HepG2 (cell line): Measurements from ENCODE around the gene HOXA4. TPM values are rescaled to one million over a fixed set of nuclear protein-coding genes. Genes with fewer than 3 reads are reported as not detected.

ENCODE experiments used
- ATAC-seq: fragments of 200-7000 bp; cut with Tn5 transposase; 3 replicates; pipeline ENCODE4 v1.9.1; 2020; ENCODE audit warnings: mild to moderate bottlenecking, moderate library complexity
- BruUV-seq: library from RNA; stranded (reverse); fragments of 400-500 nt; replicated peaks from 2 replicates; lab custom pipeline; 2021; lab: Mats Ljungman, UMichigan
- CTCF ChIA-PET: fragments of 300-600 bp; formaldehyde crosslinking; extraction: SDS; loops from one replicate; lab custom pipeline; 2021; ENCODE audit warnings: low total read pairs, inconsistent platforms, low intra/inter-chr PET ratio; lab: Yijun Ruan, JAX
- POLR2A ChIA-PET: fragments of 350-600 bp; sonication (Branson Sonifier 250); formaldehyde crosslinking; loops from one replicate; lab custom pipeline; 2020; ENCODE audit warnings: antibody characterized with exemption, inconsistent platforms; lab: Yijun Ruan, JAX
- DNase-seq: peaks from one replicate; pipeline ENCODE4 v3.0.0-alpha.2; 2015; ENCODE audit warnings: low spot score
- FAIRE-seq: peaks from 3 replicates; lab custom pipeline; 2011; peaks lifted over from hg19 to GRCh38; lab: Jason Lieb, UNC
- H2AFZ ChIP-seq: one replicate; pipeline ENCODE4 v1.6.1; 2011; ENCODE audit warnings: low read length, inconsistent platforms
- H3K27ac ChIP-seq: fragments of 300-600 bp; 3 replicates; pipeline ENCODE4 v1.8.0; 2011; ENCODE audit warnings: mixed run types, mild to moderate bottlenecking, mixed read lengths, low read length, inconsistent platforms; ENCODE audit not compliant: insufficient read depth; ENCODE audit errors: extremely low read length
- H3K27me3 ChIP-seq, 2 experiments: fragments of 200-600 bp in 1 of 2; 2 replicates in 1 of 2; 3 replicates in 1 of 2; pipeline versions ENCODE4 v1.6.0 to v1.8.0; 2011; ENCODE audit warnings: low read length in 2 of 2, mild to moderate bottlenecking in 2 of 2, moderate library complexity in 2 of 2, inconsistent platforms in 1 of 2; ENCODE audit not compliant: insufficient read depth in 2 of 2, control insufficient read depth in 1 of 2
- H3K36me3 ChIP-seq, 2 experiments: fragments of 200-600 bp in 1 of 2; replicated peaks in 1 of 2; 2 replicates in 1 of 2; 3 replicates in 1 of 2; pipeline versions ENCODE4 v1.5.1 to v1.8.0; 2011; ENCODE audit warnings: low read length in 2 of 2, inconsistent platforms in 1 of 2; ENCODE audit not compliant: insufficient read depth in 2 of 2, control insufficient read depth in 1 of 2
- H3K4me1 ChIP-seq: 2 replicates; pipeline ENCODE4 v1.5.1; 2012; ENCODE audit warnings: low read length, inconsistent platforms; ENCODE audit not compliant: insufficient read depth
- H3K4me2 ChIP-seq: 2 replicates; pipeline ENCODE4 v1.6.0; 2011; ENCODE audit warnings: low read depth, low read length, inconsistent platforms
- H3K4me3 ChIP-seq, 3 experiments: fragments of 200-600 bp in 1 of 3; sonication (generic), shearing (Covaris generic) in 1 of 3; replicated peaks in 1 of 3; 2 replicates each; pipeline ENCODE4 v1.5.1; 2011 to 2016; ENCODE audit warnings: low read length in 3 of 3, inconsistent platforms in 2 of 3, low read depth in 2 of 3, mild to moderate bottlenecking in 2 of 3, control low read depth in 1 of 3, mixed read lengths in 1 of 3; ENCODE audit not compliant: insufficient read depth in 1 of 3
- H3K79me2 ChIP-seq: one replicate; pipeline ENCODE4 v1.6.1; 2011; ENCODE audit warnings: low read length, inconsistent platforms; ENCODE audit not compliant: insufficient read depth
- H3K9ac ChIP-seq: 2 replicates; pipeline ENCODE4 v1.6.0; 2011; ENCODE audit warnings: mild to moderate bottlenecking, low read depth, low read length, inconsistent platforms; ENCODE audit not compliant: insufficient read depth
- H3K9me3 ChIP-seq: 2 replicates; pipeline ENCODE4 v1.5.1; 2012; ENCODE audit warnings: mild to moderate bottlenecking, low read length
- H4K20me1 ChIP-seq: 2 replicates; pipeline ENCODE4 v1.6.0; 2011; ENCODE audit warnings: inconsistent platforms, mild to moderate bottlenecking, low read length, moderate library complexity; ENCODE audit not compliant: insufficient read depth
- CERS6 ChIP-seq: sonication (generic); formaldehyde crosslinking; IDR thresholded peaks from 2 replicates; pipeline ENCODE4 v1.5.0; 2020; ENCODE audit warnings: missing genetic modification reagents
- HNRNPK ChIP-seq: fragments of 200-400 bp; formaldehyde crosslinking; IDR thresholded peaks from 2 replicates; pipeline ENCODE4 v1.6.1; 2018; ENCODE audit warnings: low read length, low read depth, moderate library complexity, mild to moderate bottlenecking; ENCODE audit not compliant: poor library complexity, severe bottlenecking
- ONECUT2 ChIP-seq: sonication (generic); formaldehyde crosslinking; IDR thresholded peaks from 2 replicates; pipeline ENCODE4 v1.4.0; 2020; ENCODE audit warnings: missing genetic modification reagents
- ZNF17 ChIP-seq: sonication (generic); formaldehyde crosslinking; IDR thresholded peaks from 2 replicates; pipeline ENCODE4 v1.5.0; 2020; ENCODE audit warnings: mild to moderate bottlenecking, missing genetic modification reagents
- ZNF431 ChIP-seq: sonication (generic); formaldehyde crosslinking; IDR thresholded peaks from 2 replicates; pipeline ENCODE4 v1.9.0; 2022; ENCODE audit warnings: missing genetic modification reagents, low read depth, mild to moderate bottlenecking, borderline replicate concordance
- ZNF576 ChIP-seq: sonication (generic); formaldehyde crosslinking; IDR thresholded peaks from 2 replicates; pipeline ENCODE4 v1.4.0; 2020; ENCODE audit warnings: mild to moderate bottlenecking, missing genetic modification reagents
- ZNF839 ChIP-seq: sonication (generic); formaldehyde crosslinking; IDR thresholded peaks from 2 replicates; pipeline ENCODE4 v1.4.0; 2020; ENCODE audit warnings: missing genetic modification reagents, mild to moderate bottlenecking, borderline replicate concordance
- ZUFSP ChIP-seq: sonication (generic); formaldehyde crosslinking; IDR thresholded peaks from 2 replicates; pipeline ENCODE4 v1.9.0; 2021; ENCODE audit warnings: missing genetic modification reagents, mild to moderate bottlenecking, borderline replicate concordance
- WGBS: methylation state at CpG from one replicate; pipeline ENCODE4 v1.1.6; 2017; ENCODE audit warnings: low lambda C conversion rate; 5-methylcytosine and 5-hydroxymethylcytosine counted together
- in situ Hi-C: cut with HindIII; loops from 2 replicates; pipeline ENCODE4 v1.10.0; 2017; ENCODE audit warnings: low pct_unique_long_range_greater_than_20kb; ENCODE audit not compliant: extremely low pct_ligation_motif_present
- intact Hi-C: fragments of 100-400 bp; cut with micrococcal nuclease; formaldehyde crosslinking; loops from one replicate; pipeline ENCODE4 v1.10.0; 2022; ENCODE audit not compliant: unreplicated experiment
- polyA plus RNA-seq, 8 experiments: library from polyadenylated mRNA; depleted of rRNA in 3 of 8; stranded (reverse) in 7 of 8; unstranded in 1 of 8; fragments of >200 nt; fragmentation: Illumina TruSeq in 4 of 8; extraction: Trizol in 4 of 8; gene quantifications; 2 replicates each; pipeline versions ENCODE4 v1.2.1 to v1.2.3, GENCODE V29; 2011 to 2016; ENCODE audit warnings: low read depth in 4 of 8, missing spikeins in 1 of 8, mixed read lengths in 1 of 8; ENCODE audit not compliant: insufficient read depth in 1 of 8
- total RNA-seq, 5 experiments: library from RNA; depleted of rRNA; stranded (reverse); fragments of >200 nt; fragmentation: Illumina TruSeq; extraction: Trizol; gene quantifications; 2 replicates each; pipeline ENCODE4 v1.2.3, GENCODE V29; 2016; ENCODE audit warnings: low read depth in 1 of 5

The HOXA4 gene
- total and polyA plus RNA-seq, 2 of the 13 experiments (the other 11 are each of a cell fraction or from before 2014, with no cell fraction given), result 2.4 to 5.4 TPM

GRCh38 chr7:27102581-27103442 lies 27.7 kb downstream of the HOXA4 start, which contains the start of gene HOXA2:
Gene HOXA2 (minus strand): TSS chr7:27102683. CDS start chr7:27102500, 183 bp downstream.
- POLR2A ChIA-PET, result no interaction called here
- Histone ChIP-seq H3K27ac (no peak within 1 kb of the TSS), H3K9me3 (no peaks in the 10 kb centered on the region), H3K27me3 (no peaks in the 10 kb centered on the region), H3K4me1 (peaks cover 2% of the 10 kb centered on the region; the same call in 1 of the 2 replicates), H3K4me3 (no peak within 1 kb of the TSS), H3K79me2 (no peaks in the 10 kb centered on the region), H3K36me3 (no peaks in the 10 kb centered on the region), H3K9ac (no peak within 1 kb of the TSS), H2AFZ (no peak within 1 kb of the TSS), H3K4me2 (no peak within 1 kb of the TSS), H4K20me1 (no peaks in the 10 kb centered on the region)
- ATAC-seq (no peak), DNase-seq (no peak), FAIRE-seq (no peak)
- peak; percentile 55 for TF ChIP-seq HNRNPK
- TF ChIP-seq CERS6, result no peak
- CTCF ChIA-PET, result no interaction called here
- BruUV-seq, result no TSS peak
- intact Hi-C loops (no loop called here), in situ Hi-C loops (no loop called here)
- 93% methylated on average over 29 of the region's 29 CpGs for WGBS

GRCh38 chr7:27101957-27102580 lies 28.5 kb downstream of the HOXA4 start:
- H3K9me3 ChIP-seq, result no peaks in the 10 kb centered on the region
- FAIRE-seq, result no peak
- no peaks in the 10 kb centered on the region for H3K27me3 ChIP-seq
- no peak overlapping the region for H3K27ac ChIP-seq
- no peaks in the 10 kb centered on the region for H4K20me1 ChIP-seq
- no peak for DNase-seq
- H3K9ac ChIP-seq, result no peak overlapping the region
- no peaks in the 10 kb centered on the region for H3K36me3 ChIP-seq
- BruUV-seq, result no TSS peak
- no peak overlapping the region for H3K4me3 ChIP-seq
- no peak overlapping the region for H3K4me2 ChIP-seq
- CTCF ChIA-PET, result no interaction called here
- WGBS, result 98% methylated on average over 39 of the region's 39 CpGs
- intact Hi-C loops, result no loop called here
- in situ Hi-C loops, result no loop called here
- H2AFZ ChIP-seq, result no peak overlapping the region
- ATAC-seq, result no peak
- H3K4me1 ChIP-seq, result peaks cover 9% of the 10 kb centered on the region; the same call in 1 of the 2 replicates
- H3K79me2 ChIP-seq, result no peaks in the 10 kb centered on the region
- POLR2A ChIA-PET, result no interaction called here
- no peak for TF ChIP-seq ZNF431 (CRISPR knock-in tag)
- TF ChIP-seq ZNF839 (CRISPR knock-in tag), result no peak
- no peak for TF ChIP-seq ZNF17 (CRISPR knock-in tag)
- TF ChIP-seq ZUFSP (CRISPR knock-in tag), result no peak
- no peak for TF ChIP-seq ONECUT2 (CRISPR knock-in tag)
- no peak for TF ChIP-seq ZNF576 (CRISPR knock-in tag)
